Ishikawa (cell line): ENCODE results near the gene FUBP3.

Experiments
- EGR1 ChIP-seq: IDR thresholded peaks from 2 replicates; pipeline ENCODE4 v1.6.1; 2012
- EP300 ChIP-seq: IDR thresholded peaks from 2 replicates; pipeline ENCODE4 v1.6.1; 2012; ENCODE audit warnings: borderline replicate concordance
- FOXM1 ChIP-seq: IDR thresholded peaks from 2 replicates; pipeline ENCODE4 v1.6.1; 2012; ENCODE audit warnings: low read depth, borderline replicate concordance
- MAX ChIP-seq: IDR thresholded peaks from 2 replicates; pipeline ENCODE4 v1.6.1; 2012
- NFIC ChIP-seq: IDR thresholded peaks from 2 replicates; pipeline ENCODE4 v1.6.1; 2012
- REST ChIP-seq: IDR thresholded peaks from 2 replicates; pipeline ENCODE4 v1.6.1; 2012; ENCODE audit warnings: low read depth, mild to moderate bottlenecking
- TAF1 ChIP-seq: IDR thresholded peaks from 2 replicates; pipeline ENCODE4 v1.6.1; 2012; ENCODE audit warnings: low read depth, mild to moderate bottlenecking
- TCF12 ChIP-seq: IDR thresholded peaks from 2 replicates; pipeline ENCODE4 v1.6.1; 2012; ENCODE audit warnings: low read depth
- TEAD4 ChIP-seq: IDR thresholded peaks from 2 replicates; pipeline ENCODE4 v1.6.1; 2012
- YY1 ChIP-seq: IDR thresholded peaks from 2 replicates; pipeline ENCODE4 v1.6.1; 2012; ENCODE audit warnings: low read depth
- ZBTB7A ChIP-seq: IDR thresholded peaks from 2 replicates; pipeline ENCODE4 v1.6.1; 2012; ENCODE audit warnings: low read depth

- TF ChIP-seq TAF1 (no peak), TEAD4 (no peak), EP300 (no peak), YY1 (no peak), REST (no peak), ZBTB7A (no peak), FOXM1 (no peak), NFIC (no peak), EGR1 (no peak), TCF12 (no peak), MAX (no peak)
Observed at GRCh38 chr9:130598188-130598587, 18.8 kb downstream of the FUBP3 start.
